Left lung (tissue), 10 donors: ENCODE data around the gene KLF1. TPM values are rescaled to one million over a fixed set of nuclear protein-coding genes. Genes with fewer than 3 reads are reported as not detected.

ENCODE experiments used
- ATAC-seq: fragments of 200-7000 bp; cut with Tn5 transposase; one replicate; pipeline ENCODE4 v1.9.1; 2020; ENCODE audit warnings: moderate library complexity
- DNase-seq, 4 donors: peaks; one replicate each; pipeline ENCODE4 v3.0.0-alpha.2; 2013 to 2020
- H3K27ac ChIP-seq, 2 donors: fragments of 200-600 bp; sonication (generic) in 1 of 2; one replicate each; pipeline versions ENCODE4 v1.5.0 to v1.8.0; 2020 to 2021
- H3K27me3 ChIP-seq, 2 donors: fragments of 200-600 bp; sonication (generic) in 1 of 2; one replicate each; pipeline versions ENCODE4 v1.5.0 to v1.8.0; 2020 to 2021
- H3K36me3 ChIP-seq, 2 donors: fragments of 200-600 bp; sonication (generic) in 1 of 2; one replicate each; pipeline versions ENCODE4 v1.5.0 to v1.8.0; 2020 to 2021
- H3K4me1 ChIP-seq, 2 donors: fragments of 200-600 bp; one replicate each; pipeline ENCODE4 v1.8.0; 2021
- H3K4me3 ChIP-seq, 2 donors: fragments of 200-600 bp; sonication (generic) in 1 of 2; one replicate each; pipeline versions ENCODE4 v1.5.0 to v1.8.0; 2020 to 2021; ENCODE audit warnings: mild to moderate bottlenecking in 1 of 2
- H3K9me3 ChIP-seq, 2 donors: fragments of 200-600 bp; sonication (generic) in 1 of 2; one replicate each; pipeline versions ENCODE4 v1.5.0 to v1.8.0; 2020 to 2021
- CTCF ChIP-seq, 2 donors: fragments of 200-600 bp; sonication (generic) in 1 of 2; IDR thresholded peaks; one replicate each; pipeline versions ENCODE4 v1.5.0 to v1.8.0; 2021; ENCODE audit warnings: antibody characterized with exemption in 2 of 2
- intact Hi-C, 2 donors: fragments of 100-400 bp; cut with DNase I; formaldehyde crosslinking; loops; one replicate each; pipeline versions ENCODE4 v1.11.2 to v1.14.2; 2022
- polyA plus RNA-seq, 6 donors: library from polyadenylated mRNA; unstranded; fragments of 120-200 nt; gene quantifications; one replicate each; pipeline ENCODE4 v1.2.1, GENCODE V29; 2013; ENCODE audit not compliant: insufficient read length in 6 of 6
- total RNA-seq, 2 donors: library from RNA; stranded (reverse); fragmentation: NEBNext Ultra II Directional; extraction: Animal tissue kit (Norgen Biotek cat#: 25700); gene quantifications; one replicate each; pipeline ENCODE4 v1.2.1, GENCODE V29; 2021
- donor health status: DM: no; HTN: yes; CAD: no.
- donor health status: DM: no; HTN: no; CAD: no.

KLF1 gene
- total and polyA plus RNA-seq, 8 donors, result 0.35 to 1.2 (median 0.60) TPM; not detected in 1

- H3K4me3 ChIP-seq, result peak overlapping the region; percentile 33 to 48
- H3K36me3 ChIP-seq, result no peaks in the 10 kb centered on the region
- ATAC-seq (peak; percentile 0), DNase-seq (no peak)
- peak in 1 of 2 donors; percentile 9 for TF ChIP-seq CTCF (IDR thresholded peaks at IDR 0.05)
- H3K27ac ChIP-seq, result peak overlapping the region in 1 of 2 donors; percentile 29
- H3K4me1 ChIP-seq, result peaks cover 0 to 43% of the 10 kb centered on the region in 2 donors
- intact Hi-C loops, result loop anchor here in 1 of 2 donors (10.0 kb wide), 1 partner anchor 79 kb away; the partner anchor contains the start of gene DAND5
- H3K9me3 ChIP-seq, result peaks cover 3 to 7% of the 10 kb centered on the region in 2 donors
- H3K27me3 ChIP-seq, result peaks cover 0 to 32% of the 10 kb centered on the region in 2 donors
These were observed 1.0 kb downstream of the KLF1 start for GRCh38 chr19:12885749-12886650.

- Histone ChIP-seq H3K27ac (peak overlapping the region in 1 of 2 donors; percentile 29), H3K27me3 (peaks cover 0 to 32% of the 10 kb centered on the region in 2 donors), H3K4me1 (peaks cover 0 to 51% of the 10 kb centered on the region in 2 donors), H3K9me3 (peaks cover 3 to 7% of the 10 kb centered on the region in 2 donors), H3K36me3 (no peaks in the 10 kb centered on the region), H3K4me3 (peak overlapping the region; percentile 33 to 48)
- DNase-seq (peak; percentile 23 to 97 (median 80)), ATAC-seq (peak; percentile 72)
- intact Hi-C loops, result loop anchor here in 1 of 2 donors (10.0 kb wide), 1 partner anchor 80 kb away; the partner anchor contains the start of gene DAND5
- peak; percentile 62 to 71 for TF ChIP-seq CTCF (IDR thresholded peaks at IDR 0.05)
These were observed 1.9 kb downstream of the KLF1 start for GRCh38 chr19:12884926-12885748.

- ATAC-seq (no peak), DNase-seq (no peak)
- TF ChIP-seq CTCF (IDR thresholded peaks at IDR 0.05), result no peak
- peak overlapping the region in 1 of 2 donors; percentile 48 for H3K4me3 ChIP-seq
- intact Hi-C loops, result loop anchor here in 1 of 2 donors (10.0 kb wide), 1 partner anchor 80 kb away; the partner anchor contains the start of gene DAND5
- H3K4me1 ChIP-seq, result peaks cover 0 to 53% of the 10 kb centered on the region in 2 donors
- H3K9me3 ChIP-seq, result peaks cover 3 to 7% of the 10 kb centered on the region in 2 donors
- H3K27ac ChIP-seq, result peak overlapping the region in 1 of 2 donors; percentile 29
- H3K27me3 ChIP-seq, result peaks cover 0 to 32% of the 10 kb centered on the region in 2 donors
- H3K36me3 ChIP-seq, result no peaks in the 10 kb centered on the region
These were observed 2.4 kb downstream of the KLF1 start for GRCh38 chr19:12884627-12884925.

- intact Hi-C loops, result loop anchor here in 1 of 2 donors (10.0 kb wide), 1 partner anchor 81 kb away; the partner anchor contains the start of gene DAND5
- peaks cover 0 to 53% of the 10 kb centered on the region in 2 donors for H3K4me1 ChIP-seq
- H3K36me3 ChIP-seq, result no peaks in the 10 kb centered on the region
- H3K4me3 ChIP-seq, result no peak overlapping the region
- DNase-seq (no peak), ATAC-seq (no peak)
- H3K9me3 ChIP-seq, result peaks cover 3 to 7% of the 10 kb centered on the region in 2 donors
- H3K27ac ChIP-seq, result peak overlapping the region in 1 of 2 donors; percentile 71
- H3K27me3 ChIP-seq, result peaks cover 0 to 32% of the 10 kb centered on the region in 2 donors
- TF ChIP-seq CTCF (IDR thresholded peaks at IDR 0.05), result no peak
These were observed 2.8 kb downstream of the KLF1 start for GRCh38 chr19:12884202-12884601.
